HG02840 (cell line): Measurements from ENCODE around the gene RFNG.

Experiments used
- ATAC-seq: cut with Tn5 transposase; IDR thresholded peaks from one replicate; pipeline ENCODE4 v1.9.1; 2021; ENCODE audit warnings: mild to moderate bottlenecking, moderate library complexity, moderate number of reproducible peaks; ENCODE audit not compliant: unreplicated experiment, low FRiP score

RFNG gene

GRCh38 chr17:82051776-82052637 lies at the start of gene RFNG, which contains the start of gene GPS1:
RFNG (minus strand) TSS chr17:82051811; CDS start chr17:82051766, 45 bp downstream.
GPS1 (plus strand) TSS chr17:82051898; CDS start chr17:82051932, 34 bp downstream.
- no peak for ATAC-seq

- no peak for ATAC-seq
These were observed 49.7 kb upstream of the RFNG start for GRCh38 chr17:82101301-82101715.

- no peak for ATAC-seq
These were observed 49.1 kb upstream of the RFNG start for GRCh38 chr17:82100502-82101298.

- peak; percentile 7 for ATAC-seq
These were observed 47.5 kb upstream of the RFNG start for GRCh38 chr17:82098939-82099763.

DNA sequence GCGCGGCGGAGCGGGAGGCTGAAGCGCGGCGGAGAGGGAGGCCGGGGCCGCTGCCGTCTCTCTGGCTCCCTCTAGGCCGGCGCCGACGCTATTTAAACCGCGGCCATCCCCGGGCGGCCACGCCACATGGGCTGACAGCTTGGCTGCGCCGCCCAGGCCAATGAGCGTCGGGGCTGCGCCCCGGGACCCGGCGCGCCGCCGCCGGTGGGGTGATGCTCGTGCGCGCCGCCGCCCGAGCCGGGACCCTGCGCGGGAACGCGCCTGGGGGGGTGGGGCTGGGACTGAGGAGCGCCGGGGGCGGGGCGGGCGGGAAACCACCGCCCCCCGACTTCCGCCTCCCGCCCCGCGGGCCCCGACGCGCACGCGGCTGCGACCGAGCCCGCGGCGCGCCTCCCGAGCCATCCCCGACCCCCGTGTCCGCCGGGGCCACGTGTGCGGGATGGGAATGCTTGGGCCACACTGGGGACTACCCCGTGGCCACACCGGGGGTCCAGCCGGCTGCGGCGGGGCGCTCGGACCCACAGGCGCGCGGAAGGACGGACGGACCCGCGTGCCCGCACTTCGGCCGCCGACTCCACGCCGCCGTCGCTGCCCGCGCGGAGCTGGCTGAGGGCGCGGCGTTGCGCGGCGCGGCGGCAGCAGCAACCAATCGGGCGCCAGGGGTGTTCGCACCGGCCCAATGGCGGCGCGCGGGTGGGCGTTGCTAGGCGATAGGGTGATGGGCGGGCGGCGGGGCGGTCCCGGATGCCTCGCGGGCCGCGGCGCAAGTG lies 46.7 kb upstream of the RFNG start, which contains the start of gene FASN:
Gene FASN (minus strand): TSS at position 68 of the 770 bp plus-strand sequence. CDS start 1,791 bp downstream, outside the sequence.
- peak; percentile 67 for ATAC-seq

- peak; percentile 24 for ATAC-seq
These were observed 46.2 kb upstream of the RFNG start for GRCh38 chr17:82097919-82098168.

- ATAC-seq = no peak
These were observed 45.7 kb upstream of the RFNG start for GRCh38 chr17:82097184-82097918.

GRCh38 chr17:82096709-82097183 lies 45.1 kb upstream of the RFNG start:
- ATAC-seq = no peak

DNA sequence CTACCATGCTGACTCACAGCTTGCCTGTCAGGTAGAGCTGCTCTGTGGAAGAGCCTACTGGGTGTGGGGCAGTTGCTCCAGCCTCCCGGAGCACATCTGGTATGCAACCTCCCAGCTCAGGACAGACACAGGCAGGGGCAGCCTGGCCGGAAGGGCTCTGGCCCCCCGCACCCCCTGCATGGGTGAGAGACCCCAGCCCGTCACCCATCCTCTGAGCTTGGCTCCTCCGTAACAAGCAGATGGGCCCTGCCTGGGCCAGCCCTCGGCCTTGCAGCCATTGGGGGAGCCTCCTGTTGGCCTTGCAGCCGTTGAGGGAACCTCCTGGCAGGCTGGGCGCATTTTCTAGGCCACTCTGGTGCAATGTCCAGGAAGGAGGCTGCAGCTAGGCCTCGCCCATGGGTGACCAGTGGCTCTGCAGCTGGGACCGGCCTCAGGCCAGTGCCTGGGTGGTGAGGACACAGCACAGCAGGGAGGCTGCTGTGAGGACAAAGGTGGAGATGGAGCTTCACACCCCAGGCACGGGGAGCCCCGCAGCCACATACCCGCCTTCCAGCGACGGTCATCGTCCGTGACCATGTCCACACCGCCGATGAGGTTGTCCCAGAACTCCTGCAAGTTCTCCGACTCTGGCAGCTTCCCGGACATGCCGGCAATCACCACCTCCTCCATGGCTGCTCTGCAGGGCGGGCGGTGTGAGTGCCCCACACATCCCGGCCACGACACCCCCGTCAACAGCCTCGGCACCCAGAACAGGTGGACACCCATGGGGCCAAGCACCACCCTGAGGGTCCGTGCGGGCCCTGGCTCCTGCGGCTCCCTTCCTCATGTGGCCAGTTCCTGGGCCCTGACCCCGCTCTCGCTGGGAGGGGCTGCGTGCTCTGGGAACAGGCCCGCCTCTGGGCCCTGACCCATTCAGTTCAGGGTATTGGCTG lies 44.4 kb upstream of the RFNG start:
- ATAC-seq = no peak

GRCh38 chr17:82094931-82095776 lies 43.5 kb upstream of the RFNG start:
- no peak for ATAC-seq

- no peak for ATAC-seq
These were observed 41.6 kb upstream of the RFNG start for GRCh38 chr17:82092995-82093751.

DNA sequence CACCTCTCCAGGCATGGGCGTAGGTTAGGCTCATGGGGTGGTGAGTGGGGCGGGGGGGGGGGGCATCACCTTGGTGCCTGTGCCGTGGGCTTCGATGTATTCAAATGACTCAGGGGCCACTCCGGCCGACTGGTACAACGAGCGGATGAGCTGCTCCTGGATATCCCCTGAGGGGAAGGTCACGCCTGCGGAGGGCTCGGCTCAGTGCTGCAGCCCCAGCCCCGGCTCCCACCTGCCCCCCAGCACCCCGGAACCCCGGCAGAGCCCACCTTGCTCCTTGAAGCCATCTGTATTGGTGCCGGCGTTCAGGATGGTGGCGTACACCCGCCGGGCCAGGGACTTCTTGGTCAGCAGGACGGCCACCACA lies 41.0 kb upstream of the RFNG start:
- ATAC-seq = no peak

DNA sequence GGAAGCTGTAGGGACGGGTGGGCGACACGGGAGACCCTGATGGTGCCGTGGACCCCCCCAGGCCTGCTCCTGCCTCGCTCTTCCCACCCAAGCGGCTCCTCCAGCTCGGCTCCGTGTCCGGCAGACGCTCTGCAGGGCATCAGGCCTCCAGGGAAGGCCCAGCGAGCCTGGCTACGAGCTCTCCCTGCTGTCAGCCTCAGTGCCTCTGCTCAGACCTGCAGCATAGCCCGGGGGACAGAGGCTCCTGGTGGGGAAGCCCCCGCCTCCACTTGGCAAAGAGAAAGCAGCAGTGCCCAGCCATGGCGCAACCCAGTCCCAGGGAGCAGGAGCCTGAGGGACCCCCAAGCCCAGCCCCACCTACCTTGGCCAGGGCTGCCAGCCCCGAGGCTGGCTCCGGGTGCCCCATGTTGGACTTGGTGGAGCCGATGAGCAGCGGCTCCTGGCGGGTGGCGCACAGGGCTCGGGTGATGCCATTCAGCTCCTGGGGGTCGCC lies 40.5 kb upstream of the RFNG start:
- no peak for ATAC-seq

DNA sequence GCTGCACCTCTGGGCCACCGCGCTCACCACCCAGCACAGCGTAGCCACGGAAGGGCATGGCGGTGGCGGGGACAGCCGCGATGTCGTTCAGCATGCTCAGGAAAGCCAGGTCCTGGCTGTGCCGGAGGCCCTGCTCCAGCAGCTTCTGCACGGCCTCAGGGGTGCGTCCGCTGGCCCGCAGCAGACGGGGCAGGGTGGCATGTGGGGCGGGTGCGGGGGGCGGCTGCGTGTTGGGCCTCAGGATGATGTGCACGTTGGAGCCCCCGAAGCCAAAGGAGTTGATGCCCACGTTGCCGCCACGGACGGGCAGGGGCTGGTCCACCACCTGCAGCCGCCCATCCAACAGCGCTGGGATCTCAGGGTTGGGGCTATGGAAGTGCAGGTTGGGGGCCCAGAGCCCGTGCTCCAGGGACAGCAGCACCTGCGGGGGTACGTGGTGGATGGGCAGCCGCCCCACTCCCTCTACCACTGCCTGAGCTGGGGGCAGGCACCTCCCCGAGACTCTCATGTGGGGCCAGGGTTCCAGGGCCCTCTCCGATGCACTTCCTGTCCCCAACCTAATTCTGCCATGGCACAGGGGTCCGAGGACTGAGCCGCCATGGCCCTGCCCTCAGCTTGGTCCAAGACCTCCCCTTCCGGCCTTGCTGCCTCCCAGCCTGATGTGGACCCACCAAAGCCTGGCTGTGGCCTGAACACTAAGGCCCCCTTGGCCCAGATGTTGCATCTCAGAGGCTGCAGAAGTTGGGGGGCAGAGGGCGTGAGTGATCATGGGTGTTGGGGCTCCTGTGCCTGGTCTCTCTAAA lies 39.9 kb upstream of the RFNG start:
- ATAC-seq = no peak

DNA sequence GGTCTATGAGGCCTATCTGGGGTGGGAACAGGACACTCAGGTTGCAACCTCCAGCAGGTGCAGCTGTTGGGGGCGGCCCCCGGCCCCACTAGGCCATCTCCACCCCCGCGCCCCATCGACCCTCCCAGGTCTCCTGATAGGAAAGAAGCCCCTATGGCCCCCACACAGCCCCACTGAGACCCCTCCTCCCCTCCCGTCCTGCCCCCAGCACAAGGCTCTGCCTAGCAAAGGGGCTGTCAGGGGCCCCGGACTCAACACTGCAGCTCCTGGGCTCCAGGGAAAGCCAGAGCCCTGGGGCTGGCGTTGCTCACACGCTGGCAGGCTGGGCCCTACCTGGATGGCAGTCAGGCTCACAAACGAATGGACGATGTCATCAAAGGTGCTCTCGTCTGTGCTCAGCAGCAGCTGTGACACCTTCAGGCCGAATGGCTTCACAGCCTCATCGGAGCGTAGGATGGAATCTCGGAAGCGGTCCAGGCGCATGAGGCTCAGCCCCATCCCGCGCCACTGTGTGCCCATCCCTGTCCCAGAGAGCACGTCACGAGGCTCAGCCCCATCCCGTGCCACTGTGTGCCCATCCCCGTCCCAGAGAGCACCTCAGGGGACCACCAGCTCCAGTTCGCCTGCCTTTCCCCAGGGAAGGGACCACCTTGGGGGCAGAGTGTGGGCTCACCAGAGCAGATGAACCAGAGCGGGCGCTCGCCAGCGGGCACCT lies 39.1 kb upstream of the RFNG start:
- ATAC-seq = no peak
